ENCODE results near the gene ENTREP1.

DNA sequence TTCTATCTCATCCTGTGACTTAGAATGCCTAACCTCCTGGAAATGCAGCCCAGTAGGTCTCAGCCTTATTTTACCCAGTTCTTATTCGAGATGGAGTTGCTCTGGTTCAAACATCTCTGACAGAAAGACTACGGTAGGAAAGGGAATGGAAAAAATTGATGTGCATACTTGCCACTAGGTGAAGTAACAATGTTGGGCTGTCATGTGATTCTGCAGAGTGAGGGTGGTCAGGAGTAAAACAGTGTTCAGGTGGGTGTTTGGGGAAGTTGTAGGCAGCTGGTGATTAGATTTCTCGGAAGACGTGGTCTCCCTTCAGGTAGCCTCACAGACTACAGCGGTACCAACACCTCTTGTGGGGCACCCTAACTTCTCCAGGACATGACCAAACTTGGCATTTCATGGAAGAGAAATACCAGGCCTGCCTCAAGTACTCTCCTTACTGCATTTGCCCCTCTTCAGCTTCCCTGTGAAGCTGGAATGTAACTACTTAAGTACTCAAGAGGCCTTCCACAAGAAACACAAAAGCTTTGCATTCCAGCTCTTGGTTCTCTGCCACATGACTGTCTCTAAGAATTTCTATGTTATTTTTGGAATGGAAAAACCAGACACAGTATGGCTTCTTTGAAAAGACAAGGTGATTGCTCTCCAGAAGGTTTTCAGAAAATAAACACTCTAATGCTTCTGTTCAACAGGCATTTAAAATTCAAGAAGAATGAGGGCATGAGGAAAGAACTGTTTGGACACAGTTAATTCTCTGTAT is 17.4 kb upstream of the ENTREP1 start:
- no peak for TF ChIP-seq EZH2phosphoT487 (IDR thresholded peaks at IDR 0.05; ENCODE audit: borderline replicate concordance, low read length)
- TF ChIP-seq, protein P1, sequence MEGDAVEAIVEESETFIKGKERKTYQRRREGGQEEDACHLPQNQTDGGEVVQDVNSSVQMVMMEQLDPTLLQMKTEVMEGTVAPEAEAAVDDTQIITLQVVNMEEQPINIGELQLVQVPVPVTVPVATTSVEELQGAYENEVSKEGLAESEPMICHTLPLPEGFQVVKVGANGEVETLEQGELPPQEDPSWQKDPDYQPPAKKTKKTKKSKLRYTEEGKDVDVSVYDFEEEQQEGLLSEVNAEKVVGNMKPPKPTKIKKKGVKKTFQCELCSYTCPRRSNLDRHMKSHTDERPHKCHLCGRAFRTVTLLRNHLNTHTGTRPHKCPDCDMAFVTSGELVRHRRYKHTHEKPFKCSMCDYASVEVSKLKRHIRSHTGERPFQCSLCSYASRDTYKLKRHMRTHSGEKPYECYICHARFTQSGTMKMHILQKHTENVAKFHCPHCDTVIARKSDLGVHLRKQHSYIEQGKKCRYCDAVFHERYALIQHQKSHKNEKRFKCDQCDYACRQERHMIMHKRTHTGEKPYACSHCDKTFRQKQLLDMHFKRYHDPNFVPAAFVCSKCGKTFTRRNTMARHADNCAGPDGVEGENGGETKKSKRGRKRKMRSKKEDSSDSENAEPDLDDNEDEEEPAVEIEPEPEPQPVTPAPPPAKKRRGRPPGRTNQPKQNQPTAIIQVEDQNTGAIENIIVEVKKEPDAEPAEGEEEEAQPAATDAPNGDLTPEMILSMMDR (IDR thresholded peaks at IDR 0.05; ENCODE audit: low read depth, low read length, poor library complexity, severe bottlenecking) = no peak
